ENCODE data around the gene ZNF652.
A peak's percentile ranks its signal among the peaks of the same experiment; 100 is the strongest.

The ZNF652 gene

GRCh38 chr17:49357516-49357915 is 4.5 kb downstream of the ZNF652 start:
- DNase-seq: no peak

- DNase-seq: no peak
Measured at GRCh38 chr17:49356320-49356719, 5.7 kb downstream of the ZNF652 start.

GRCh38 chr17:49353607-49354006 is 8.4 kb downstream of the ZNF652 start:
- no peak for DNase-seq

GRCh38 chr17:49352587-49353154 is 9.4 kb downstream of the ZNF652 start:
- no peak for DNase-seq

- no peak for DNase-seq
Measured at GRCh38 chr17:49351572-49352140, 10.4 kb downstream of the ZNF652 start.

GRCh38 chr17:49349541-49349940 is 12.5 kb downstream of the ZNF652 start:
- no peak for DNase-seq

GRCh38 chr17:49344914-49345313 is 17.1 kb downstream of the ZNF652 start:
- no peak for DNase-seq

GRCh38 chr17:49343273-49343672 is 18.8 kb downstream of the ZNF652 start:
- peak; percentile 73 for DNase-seq

GRCh38 chr17:49342575-49342936 is 19.5 kb downstream of the ZNF652 start:
- DNase-seq: no peak

- no peak for DNase-seq
Measured at GRCh38 chr17:49341356-49341755, 20.7 kb downstream of the ZNF652 start.

- peak; percentile 69 for DNase-seq
Measured at GRCh38 chr17:49339354-49339753, 22.7 kb downstream of the ZNF652 start.

GRCh38 chr17:49338883-49339282 is 23.2 kb downstream of the ZNF652 start:
- peak; percentile 57 for DNase-seq

- no peak for DNase-seq
Measured at GRCh38 chr17:49337884-49338283, 24.2 kb downstream of the ZNF652 start.

- no peak for DNase-seq
Measured at GRCh38 chr17:49334744-49335512, 27.1 kb downstream of the ZNF652 start.

GRCh38 chr17:49333804-49334203 is 28.2 kb downstream of the ZNF652 start:
- peak; percentile 42 for DNase-seq

GRCh38 chr17:49327835-49328784 is 33.9 kb downstream of the ZNF652 start:
- DNase-seq: peak; percentile 58

- no peak for DNase-seq
Measured at GRCh38 chr17:49325980-49326379, 36.1 kb downstream of the ZNF652 start.

GRCh38 chr17:49318435-49318965 is 43.5 kb downstream of the ZNF652 start:
- no peak for DNase-seq

GRCh38 chr17:49316889-49317675 is 45.0 kb downstream of the ZNF652 start:
- DNase-seq: peak; percentile 22

- no peak for DNase-seq
Measured at GRCh38 chr17:49316258-49316570, 45.8 kb downstream of the ZNF652 start.

- DNase-seq: peak; percentile 94
Measured at GRCh38 chr17:49315551-49316257, 46.3 kb downstream of the ZNF652 start.

GRCh38 chr17:49312722-49313121 is 49.3 kb downstream of the ZNF652 start:
- DNase-seq: no peak

Data from hematopoietic multipotent progenitor cell treated with erythropoietin and hydrocortisone succinate and interleukin-3 and kit ligand, for 6 days (in vitro differentiated cells).